OCI-LY3 (cell line): ENCODE results near the gene TIMM44.

Experiments used
- CTCF ChIP-seq: fragments of 200-600, 300-600 bp; sonication (generic); IDR thresholded peaks from 2 replicates; pipeline ENCODE4 v1.5.1; 2014; ENCODE audit warnings: antibody characterized with exemption, low read length, low read depth
- EZH2phosphoT487 ChIP-seq: fragments of 200-600 bp; shearing (Covaris generic); IDR thresholded peaks from 2 replicates; pipeline ENCODE4 v1.6.1; 2018; ENCODE audit warnings: antibody characterized with exemption, mixed run types, low read depth

GRCh38 chr19:7887408-7888144 is 55.9 kb downstream of the TIMM44 start:
- no peak for TF ChIP-seq CTCF
- TF ChIP-seq EZH2phosphoT487, result no peak
